Measurements from ENCODE around the gene NAALADL2. TPM values are rescaled to one million over a fixed set of nuclear protein-coding genes. Genes with fewer than 3 reads are reported as not detected.

The NAALADL2 gene
- total RNA-seq, 5 donors from 2014 or later (not counting 1 experiment from before 2014, with no cell fraction given) = 0.13 to 1.4 (median 0.36) TPM; not detected in 1

- CTCF ChIA-PET = no interaction called here
- no peaks in the 10 kb centered on the region for H3K27me3 ChIP-seq (replicated peaks in 1 of 2; ENCODE audit: control insufficient read depth in 2 of 2, extremely low read depth in 1 of 2, insufficient read depth in 2 of 2, low read length in 1 of 2)
- no peaks in the 10 kb centered on the region for H3K4me1 ChIP-seq (ENCODE audit: control insufficient read depth in 1 of 2, extremely low read depth in 1 of 2, insufficient read depth in 2 of 2, low read length in 2 of 2)
Observed at GRCh38 chr3:175746308-175746707, 887.2 kb downstream of the NAALADL2 start.

GRCh38 chr3:175748087-175748730 is 889.1 kb downstream of the NAALADL2 start:
- no peak overlapping the region for H3K4me3 Mint-ChIP-seq

More at GRCh38 chr3:175746308-175746707, 887.2 kb downstream of the NAALADL2 start:
- no peak overlapping the region for H3K27ac ChIP-seq (ENCODE audit: low read length)
- H3K9me3 ChIP-seq = no peaks in the 10 kb centered on the region
- no peak for DNase-seq
- no peaks in the 10 kb centered on the region for H3K36me3 ChIP-seq (ENCODE audit: control insufficient read depth in 2 of 2, extremely low read depth in 1 of 2, insufficient read depth in 1 of 2, low read length in 1 of 2)
- no peaks in the 10 kb centered on the region for H3K27me3 Mint-ChIP-seq
- POLR2A ChIA-PET = no interaction called here
- no peak overlapping the region for H3K4me3 Mint-ChIP-seq
- H3K27ac Mint-ChIP-seq = no peak overlapping the region
- H3K4me1 Mint-ChIP-seq = no peaks in the 10 kb centered on the region
- ATAC-seq (replicated peaks in 1 of 4) = no peak
- H3K36me3 Mint-ChIP-seq = no peaks in the 10 kb centered on the region
- no CpG with 5 or more reads among the region's 2 CpGs for WGBS (ENCODE audit: insufficient coverage)
- no peak overlapping the region for H3K4me3 ChIP-seq (ENCODE audit: control insufficient read depth in 1 of 2, extremely low read depth in 1 of 2, low read length in 1 of 2)
- peaks cover 3 to 12% (median 10%) of the 10 kb centered on the region in 3 donors for H3K9me3 Mint-ChIP-seq

GRCh38 chr3:175749981-175750380 is 890.8 kb downstream of the NAALADL2 start:
- peaks cover 0 to 4% (median 3%) of the 10 kb centered on the region in 3 donors for H3K9me3 Mint-ChIP-seq
- Histone ChIP-seq H3K4me3 (ENCODE audit: control insufficient read depth in 1 of 2, extremely low read depth in 1 of 2, low read length in 1 of 2) (no peak overlapping the region), H3K27ac (ENCODE audit: low read length) (no peak overlapping the region), H3K9me3 (no peaks in the 10 kb centered on the region), H3K27me3 (replicated peaks in 1 of 2; ENCODE audit: control insufficient read depth in 2 of 2, extremely low read depth in 1 of 2, insufficient read depth in 2 of 2, low read length in 1 of 2) (no peaks in the 10 kb centered on the region), H3K4me1 (ENCODE audit: control insufficient read depth in 1 of 2, extremely low read depth in 1 of 2, insufficient read depth in 2 of 2, low read length in 2 of 2) (no peaks in the 10 kb centered on the region), H3K36me3 (ENCODE audit: control insufficient read depth in 2 of 2, extremely low read depth in 1 of 2, insufficient read depth in 1 of 2, low read length in 1 of 2) (no peaks in the 10 kb centered on the region)
- H3K27me3 Mint-ChIP-seq = no peaks in the 10 kb centered on the region
- H3K27ac Mint-ChIP-seq = no peak overlapping the region
- DNase-seq (no peak), ATAC-seq (replicated peaks in 1 of 4) (no peak)
- no peaks in the 10 kb centered on the region for H3K36me3 Mint-ChIP-seq
- H3K4me1 Mint-ChIP-seq = no peaks in the 10 kb centered on the region
- no CpG with 5 or more reads among the region's 2 CpGs for WGBS (ENCODE audit: insufficient coverage)
- CTCF ChIA-PET = no interaction called here
- POLR2A ChIA-PET = no interaction called here
- H3K4me3 Mint-ChIP-seq = no peak overlapping the region

More at GRCh38 chr3:175748087-175748730, 889.1 kb downstream of the NAALADL2 start:
- Mint-ChIP-seq H3K4me1 (no peaks in the 10 kb centered on the region), H3K36me3 (no peaks in the 10 kb centered on the region), H3K27ac (no peak overlapping the region), H3K27me3 (no peaks in the 10 kb centered on the region), H3K9me3 (peaks cover 0 to 10% (median 9%) of the 10 kb centered on the region in 3 donors)
- ChIA-PET CTCF (no interaction called here), POLR2A (no interaction called here)
- ATAC-seq (replicated peaks in 1 of 4) = no peak
- no peaks in the 10 kb centered on the region for H3K4me1 ChIP-seq (ENCODE audit: control insufficient read depth in 1 of 2, extremely low read depth in 1 of 2, insufficient read depth in 2 of 2, low read length in 2 of 2)
- WGBS (ENCODE audit: insufficient coverage) = no CpG with 5 or more reads among the region's 3 CpGs
- H3K9me3 ChIP-seq = no peaks in the 10 kb centered on the region
- DNase-seq = no peak
- H3K27ac ChIP-seq (ENCODE audit: low read length) = no peak overlapping the region
- H3K36me3 ChIP-seq (ENCODE audit: control insufficient read depth in 2 of 2, extremely low read depth in 1 of 2, insufficient read depth in 1 of 2, low read length in 1 of 2) = no peaks in the 10 kb centered on the region
- no peak overlapping the region for H3K4me3 ChIP-seq (ENCODE audit: control insufficient read depth in 1 of 2, extremely low read depth in 1 of 2, low read length in 1 of 2)
- H3K27me3 ChIP-seq (replicated peaks in 1 of 2; ENCODE audit: control insufficient read depth in 2 of 2, extremely low read depth in 1 of 2, insufficient read depth in 2 of 2, low read length in 1 of 2) = no peaks in the 10 kb centered on the region

GRCh38 chr3:175751089-175751488 is 892.0 kb downstream of the NAALADL2 start:
- DNase-seq = no peak

GRCh38 chr3:175763948-175764347 is 904.8 kb downstream of the NAALADL2 start:
- ATAC-seq (replicated peaks in 1 of 4) = no peak
- H3K27ac ChIP-seq (ENCODE audit: low read length) = no peak overlapping the region
- ChIA-PET CTCF (no interaction called here), POLR2A (no interaction called here)
- Mint-ChIP-seq H3K9me3 (peaks cover 0 to 14% (median 6%) of the 10 kb centered on the region in 3 donors), H3K4me1 (no peaks in the 10 kb centered on the region), H3K36me3 (no peaks in the 10 kb centered on the region), H3K27ac (no peak overlapping the region), H3K4me3 (no peak overlapping the region), H3K27me3 (no peaks in the 10 kb centered on the region)
- H3K9me3 ChIP-seq = no peaks in the 10 kb centered on the region
- H3K4me1 ChIP-seq (ENCODE audit: control insufficient read depth in 1 of 2, extremely low read depth in 1 of 2, insufficient read depth in 2 of 2, low read length in 2 of 2) = no peaks in the 10 kb centered on the region
- H3K27me3 ChIP-seq (replicated peaks in 1 of 2; ENCODE audit: control insufficient read depth in 2 of 2, extremely low read depth in 1 of 2, insufficient read depth in 2 of 2, low read length in 1 of 2) = no peaks in the 10 kb centered on the region
- no peak for DNase-seq
- no peaks in the 10 kb centered on the region for H3K36me3 ChIP-seq (ENCODE audit: control insufficient read depth in 2 of 2, extremely low read depth in 1 of 2, insufficient read depth in 1 of 2, low read length in 1 of 2)
- no peak overlapping the region for H3K4me3 ChIP-seq (ENCODE audit: control insufficient read depth in 1 of 2, extremely low read depth in 1 of 2, low read length in 1 of 2)

More at GRCh38 chr3:175751089-175751488, 892.0 kb downstream of the NAALADL2 start:
- Mint-ChIP-seq H3K27ac (no peak overlapping the region), H3K4me3 (no peak overlapping the region), H3K36me3 (no peaks in the 10 kb centered on the region), H3K4me1 (no peaks in the 10 kb centered on the region), H3K9me3 (peaks cover 0 to 4% (median 3%) of the 10 kb centered on the region in 3 donors), H3K27me3 (no peaks in the 10 kb centered on the region)
- Histone ChIP-seq H3K27ac (ENCODE audit: low read length) (no peak overlapping the region), H3K27me3 (replicated peaks in 1 of 2; ENCODE audit: control insufficient read depth in 2 of 2, extremely low read depth in 1 of 2, insufficient read depth in 2 of 2, low read length in 1 of 2) (no peaks in the 10 kb centered on the region), H3K9me3 (no peaks in the 10 kb centered on the region), H3K4me1 (ENCODE audit: control insufficient read depth in 1 of 2, extremely low read depth in 1 of 2, insufficient read depth in 2 of 2, low read length in 2 of 2) (no peaks in the 10 kb centered on the region), H3K36me3 (ENCODE audit: control insufficient read depth in 2 of 2, extremely low read depth in 1 of 2, insufficient read depth in 1 of 2, low read length in 1 of 2) (no peaks in the 10 kb centered on the region), H3K4me3 (ENCODE audit: control insufficient read depth in 1 of 2, extremely low read depth in 1 of 2, low read length in 1 of 2) (no peak overlapping the region)
- ATAC-seq (replicated peaks in 1 of 4) = no peak
- POLR2A ChIA-PET = no interaction called here
- CTCF ChIA-PET = no interaction called here
- WGBS (ENCODE audit: insufficient coverage) = no CpG with 5 or more reads among the region's 2 CpGs

- POLR2A ChIA-PET = no interaction called here
- Mint-ChIP-seq H3K4me3 (no peak overlapping the region), H3K36me3 (no peaks in the 10 kb centered on the region), H3K9me3 (peaks cover 0 to 11% (median 6%) of the 10 kb centered on the region in 3 donors), H3K27ac (no peak overlapping the region), H3K4me1 (no peaks in the 10 kb centered on the region), H3K27me3 (no peaks in the 10 kb centered on the region)
- H3K36me3 ChIP-seq (ENCODE audit: control insufficient read depth in 2 of 2, extremely low read depth in 1 of 2, insufficient read depth in 1 of 2, low read length in 1 of 2) = no peaks in the 10 kb centered on the region
- H3K4me1 ChIP-seq (ENCODE audit: control insufficient read depth in 1 of 2, extremely low read depth in 1 of 2, insufficient read depth in 2 of 2, low read length in 2 of 2) = no peaks in the 10 kb centered on the region
- no peak for DNase-seq
- no peaks in the 10 kb centered on the region for H3K27me3 ChIP-seq (replicated peaks in 1 of 2; ENCODE audit: control insufficient read depth in 2 of 2, extremely low read depth in 1 of 2, insufficient read depth in 2 of 2, low read length in 1 of 2)
- no peaks in the 10 kb centered on the region for H3K9me3 ChIP-seq
- CTCF ChIA-PET = no interaction called here
- no CpG with 5 or more reads among the region's 2 CpGs for whole genome bisulfite sequencing (ENCODE audit: insufficient coverage)
- no peak for ATAC-seq (replicated peaks in 1 of 4)
- H3K27ac ChIP-seq (ENCODE audit: low read length) = no peak overlapping the region
- H3K4me3 ChIP-seq (ENCODE audit: control insufficient read depth in 1 of 2, extremely low read depth in 1 of 2, low read length in 1 of 2) = no peak overlapping the region
Observed at GRCh38 chr3:175764722-175765121, 905.6 kb downstream of the NAALADL2 start.

- no peak overlapping the region for H3K27ac Mint-ChIP-seq
- no peaks in the 10 kb centered on the region for H3K27me3 ChIP-seq (replicated peaks in 1 of 2; ENCODE audit: control insufficient read depth in 2 of 2, extremely low read depth in 1 of 2, insufficient read depth in 2 of 2, low read length in 1 of 2)
Observed at GRCh38 chr3:175770426-175770825, 911.3 kb downstream of the NAALADL2 start.

More at GRCh38 chr3:175770426-175770825, 911.3 kb downstream of the NAALADL2 start:
- Mint-ChIP-seq H3K4me1 (no peaks in the 10 kb centered on the region), H3K27me3 (no peaks in the 10 kb centered on the region), H3K9me3 (peaks cover 3 to 9% (median 3%) of the 10 kb centered on the region in 3 donors), H3K36me3 (no peaks in the 10 kb centered on the region), H3K4me3 (no peak overlapping the region)
- ATAC-seq (replicated peaks in 1 of 4) (no peak), DNase-seq (no peak)
- ChIA-PET CTCF (no interaction called here), POLR2A (no interaction called here)
- Histone ChIP-seq H3K9me3 (no peaks in the 10 kb centered on the region), H3K4me1 (ENCODE audit: control insufficient read depth in 1 of 2, extremely low read depth in 1 of 2, insufficient read depth in 2 of 2, low read length in 2 of 2) (no peaks in the 10 kb centered on the region), H3K27ac (ENCODE audit: low read length) (no peak overlapping the region), H3K36me3 (ENCODE audit: control insufficient read depth in 2 of 2, extremely low read depth in 1 of 2, insufficient read depth in 1 of 2, low read length in 1 of 2) (no peaks in the 10 kb centered on the region), H3K4me3 (ENCODE audit: control insufficient read depth in 1 of 2, extremely low read depth in 1 of 2, low read length in 1 of 2) (no peak overlapping the region)
